ENCODE data around the gene FBLN1.

Gene FBLN1

DNA sequence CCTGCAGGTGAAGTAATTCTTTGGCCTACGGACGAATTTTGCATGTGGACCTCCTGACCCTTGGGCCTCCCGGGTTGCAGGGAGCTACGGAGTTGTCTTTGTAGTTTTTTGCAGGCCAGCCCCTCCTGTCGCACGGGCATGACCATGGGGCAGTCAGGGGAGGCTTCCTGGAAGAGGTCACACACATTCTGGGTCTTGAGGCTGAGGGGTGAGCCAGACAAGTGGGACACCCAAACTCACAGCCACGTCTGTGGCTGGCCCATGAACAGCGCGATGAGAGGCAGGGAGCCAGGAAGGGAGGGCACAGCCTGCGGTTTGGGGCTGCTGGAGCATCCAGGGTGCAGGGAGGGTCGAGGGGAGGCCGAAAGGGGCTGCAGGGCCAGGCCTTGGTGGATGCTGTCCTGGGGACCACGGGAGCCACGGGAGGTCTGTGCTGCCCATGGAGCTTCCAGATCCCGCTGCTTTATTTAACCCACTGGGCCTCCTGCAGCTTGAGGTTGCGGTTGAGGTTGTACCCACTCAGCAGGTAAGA lies 78.9 kb downstream of the FBLN1 start:
- TF ChIP-seq ZNF565 (CRISPR knock-in tag; conservative IDR thresholded peaks at IDR 0.05; ENCODE audit: low read depth) (no peak), TOX (CRISPR knock-in tag; IDR thresholded peaks at IDR 0.05; ENCODE audit: borderline replicate concordance) (no peak), CSDC2 (CRISPR knock-in tag; IDR thresholded peaks at IDR 0.05) (no peak), ZFP3 (CRISPR knock-in tag; IDR thresholded peaks at IDR 0.05) (no peak), RARB (CRISPR knock-in tag; IDR thresholded peaks at IDR 0.05) (no peak), SNAI2 (CRISPR knock-in tag; IDR thresholded peaks at IDR 0.05) (no peak), ZFP30 (CRISPR knock-in tag; IDR thresholded peaks at IDR 0.05) (no peak), ESRRG (CRISPR knock-in tag; IDR thresholded peaks at IDR 0.05) (no peak), ISL1 (CRISPR knock-in tag; IDR thresholded peaks at IDR 0.05) (no peak), GLIS3 (CRISPR knock-in tag; IDR thresholded peaks at IDR 0.05) (no peak), ARNTL (CRISPR knock-in tag; IDR thresholded peaks at IDR 0.05; ENCODE audit: borderline replicate concordance, low read depth) (no peak), ZNF8 (CRISPR knock-in tag; IDR thresholded peaks at IDR 0.05) (no peak), ZNF70 (CRISPR knock-in tag; IDR thresholded peaks at IDR 0.05) (no peak)
- TF ChIP-seq, protein P1, sequence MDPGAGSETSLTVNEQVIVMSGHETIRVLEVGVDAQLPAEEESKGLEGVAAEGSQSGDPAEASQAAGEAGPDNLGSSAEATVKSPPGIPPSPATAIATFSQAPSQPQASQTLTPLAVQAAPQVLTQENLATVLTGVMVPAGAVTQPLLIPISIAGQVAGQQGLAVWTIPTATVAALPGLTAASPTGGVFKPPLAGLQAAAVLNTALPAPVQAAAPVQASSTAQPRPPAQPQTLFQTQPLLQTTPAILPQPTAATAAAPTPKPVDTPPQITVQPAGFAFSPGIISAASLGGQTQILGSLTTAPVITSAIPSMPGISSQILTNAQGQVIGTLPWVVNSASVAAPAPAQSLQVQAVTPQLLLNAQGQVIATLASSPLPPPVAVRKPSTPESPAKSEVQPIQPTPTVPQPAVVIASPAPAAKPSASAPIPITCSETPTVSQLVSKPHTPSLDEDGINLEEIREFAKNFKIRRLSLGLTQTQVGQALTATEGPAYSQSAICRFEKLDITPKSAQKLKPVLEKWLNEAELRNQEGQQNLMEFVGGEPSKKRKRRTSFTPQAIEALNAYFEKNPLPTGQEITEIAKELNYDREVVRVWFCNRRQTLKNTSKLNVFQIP (CRISPR knock-in tag; IDR thresholded peaks at IDR 0.05; ENCODE audit: borderline replicate concordance, low read depth): no peak
- TF ChIP-seq, protein P2, sequence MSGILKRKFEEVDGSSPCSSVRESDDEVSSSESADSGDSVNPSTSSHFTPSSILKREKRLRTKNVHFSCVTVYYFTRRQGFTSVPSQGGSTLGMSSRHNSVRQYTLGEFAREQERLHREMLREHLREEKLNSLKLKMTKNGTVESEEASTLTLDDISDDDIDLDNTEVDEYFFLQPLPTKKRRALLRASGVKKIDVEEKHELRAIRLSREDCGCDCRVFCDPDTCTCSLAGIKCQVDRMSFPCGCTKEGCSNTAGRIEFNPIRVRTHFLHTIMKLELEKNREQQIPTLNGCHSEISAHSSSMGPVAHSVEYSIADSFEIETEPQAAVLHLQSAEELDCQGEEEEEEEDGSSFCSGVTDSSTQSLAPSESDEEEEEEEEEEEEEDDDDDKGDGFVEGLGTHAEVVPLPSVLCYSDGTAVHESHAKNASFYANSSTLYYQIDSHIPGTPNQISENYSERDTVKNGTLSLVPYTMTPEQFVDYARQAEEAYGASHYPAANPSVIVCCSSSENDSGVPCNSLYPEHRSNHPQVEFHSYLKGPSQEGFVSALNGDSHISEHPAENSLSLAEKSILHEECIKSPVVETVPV (CRISPR knock-in tag; IDR thresholded peaks at IDR 0.05): no peak
- no peak for ATAC-seq

- no peak for TF ChIP-seq ZFP30 (CRISPR knock-in tag; IDR thresholded peaks at IDR 0.05)
- TF ChIP-seq GLIS3 (CRISPR knock-in tag; IDR thresholded peaks at IDR 0.05): no peak
- TF ChIP-seq SNAI2 (CRISPR knock-in tag; IDR thresholded peaks at IDR 0.05): no peak
- no peak for TF ChIP-seq RARB (CRISPR knock-in tag; IDR thresholded peaks at IDR 0.05)
- no peak for ATAC-seq
These were observed 79.7 kb downstream of the FBLN1 start for GRCh38 chr22:45582236-45582954.

DNA sequence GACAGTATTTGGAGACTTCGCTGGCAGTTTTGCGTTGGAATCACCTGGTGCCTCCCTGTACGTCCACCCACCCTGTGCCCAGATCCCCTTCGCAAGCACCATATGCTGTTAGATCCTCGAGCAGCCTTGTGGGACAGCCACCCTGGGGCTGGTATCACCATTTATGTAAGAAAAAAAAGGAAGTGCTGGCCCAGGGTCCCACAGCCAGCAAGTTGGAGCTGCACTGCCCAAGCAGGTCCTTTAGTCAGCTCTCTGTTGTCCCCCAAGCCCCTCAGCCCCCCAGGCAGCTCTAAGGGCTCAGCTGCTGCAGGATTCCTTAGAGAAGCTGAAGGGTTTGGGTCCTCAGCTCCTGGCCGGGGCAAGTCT lies 80.3 kb downstream of the FBLN1 start:
- TF ChIP-seq ZNF70 (CRISPR knock-in tag; IDR thresholded peaks at IDR 0.05): no peak
- TF ChIP-seq ZNF565 (CRISPR knock-in tag; conservative IDR thresholded peaks at IDR 0.05; ENCODE audit: low read depth): no peak
- TF ChIP-seq ZFP3 (CRISPR knock-in tag; IDR thresholded peaks at IDR 0.05): no peak
- TF ChIP-seq CSDC2 (CRISPR knock-in tag; IDR thresholded peaks at IDR 0.05): no peak
- TF ChIP-seq OSR1 (CRISPR knock-in tag; IDR thresholded peaks at IDR 0.05): no peak
- TF ChIP-seq ZNF8 (CRISPR knock-in tag; IDR thresholded peaks at IDR 0.05): no peak
- no peak for TF ChIP-seq ISL1 (CRISPR knock-in tag; IDR thresholded peaks at IDR 0.05)
- TF ChIP-seq GLIS3 (CRISPR knock-in tag; IDR thresholded peaks at IDR 0.05): no peak
- no peak for TF ChIP-seq ZC3H10 (CRISPR knock-in tag; IDR thresholded peaks at IDR 0.05)
- TF ChIP-seq SNAI2 (CRISPR knock-in tag; IDR thresholded peaks at IDR 0.05): no peak
- no peak for ATAC-seq

DNA sequence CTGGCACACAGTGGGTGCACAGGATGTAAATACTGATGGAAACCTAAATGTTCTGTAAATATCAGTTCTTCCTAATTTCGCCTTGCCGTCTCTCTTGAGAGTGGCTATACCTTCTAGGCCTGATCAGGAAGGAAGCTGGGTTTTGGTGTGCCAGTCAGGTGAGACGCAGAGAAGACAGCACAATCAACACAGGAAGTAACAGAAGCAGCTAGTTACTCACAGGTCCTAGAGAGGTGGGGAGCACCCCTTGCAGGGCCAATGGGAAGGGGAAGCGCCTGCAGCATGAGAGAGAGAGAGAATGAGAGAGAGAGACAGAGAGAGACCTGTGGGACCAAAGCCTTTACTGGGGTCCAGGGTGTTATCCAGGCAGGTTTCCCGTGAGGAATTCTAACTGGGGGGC lies 80.8 kb downstream of the FBLN1 start:
- ATAC-seq: no peak
- TF ChIP-seq ZFP30 (CRISPR knock-in tag; IDR thresholded peaks at IDR 0.05) (no peak), TCF4 (CRISPR knock-in tag; IDR thresholded peaks at IDR 0.05; ENCODE audit: borderline replicate concordance) (no peak), ZFP3 (CRISPR knock-in tag; IDR thresholded peaks at IDR 0.05) (no peak), BACH2 (CRISPR knock-in tag; IDR thresholded peaks at IDR 0.05; ENCODE audit: borderline replicate concordance) (no peak), CREB5 (CRISPR knock-in tag; IDR thresholded peaks at IDR 0.05; ENCODE audit: low read depth) (no peak), ZC3H10 (CRISPR knock-in tag; IDR thresholded peaks at IDR 0.05) (no peak), ZNF565 (CRISPR knock-in tag; conservative IDR thresholded peaks at IDR 0.05; ENCODE audit: low read depth) (no peak), ARNTL (CRISPR knock-in tag; IDR thresholded peaks at IDR 0.05; ENCODE audit: borderline replicate concordance, low read depth) (no peak), SNAI2 (CRISPR knock-in tag; IDR thresholded peaks at IDR 0.05) (no peak), ISL1 (CRISPR knock-in tag; IDR thresholded peaks at IDR 0.05) (no peak), PATZ1 (CRISPR knock-in tag; IDR thresholded peaks at IDR 0.05; ENCODE audit: borderline replicate concordance) (no peak), CSDC2 (CRISPR knock-in tag; IDR thresholded peaks at IDR 0.05) (no peak), ZNF8 (CRISPR knock-in tag; IDR thresholded peaks at IDR 0.05) (no peak), ZNF70 (CRISPR knock-in tag; IDR thresholded peaks at IDR 0.05) (no peak), GLIS3 (CRISPR knock-in tag; IDR thresholded peaks at IDR 0.05) (no peak), TSHZ2 (CRISPR knock-in tag; IDR thresholded peaks at IDR 0.05) (no peak), PPARA (CRISPR knock-in tag; IDR thresholded peaks at IDR 0.05; ENCODE audit: borderline replicate concordance) (no peak)
- TF ChIP-seq, protein P2 (CRISPR knock-in tag; IDR thresholded peaks at IDR 0.05): no peak
